GM12878 (cell line): ENCODE measurements around the gene SGK2. TPM values are rescaled to one million over a fixed set of nuclear protein-coding genes. Genes with fewer than 3 reads are reported as not detected.

Experiments
- ATAC-seq: fragments of 200-7000 bp; cut with Tn5 transposase; 3 replicates; pipeline ENCODE4 v1.9.1; 2020; ENCODE audit warnings: mild to moderate bottlenecking, moderate library complexity
- BruUV-seq: library from RNA; stranded (reverse); fragments of 400-500 nt; replicated peaks from 2 replicates; lab custom pipeline; 2021; lab: Mats Ljungman, UMichigan
- CTCF ChIA-PET: fragments of 300-600 bp; sonication (Branson Sonifier 250); formaldehyde crosslinking; extraction: SDS; loops from one replicate; lab custom pipeline; 2021; ENCODE audit warnings: inconsistent platforms; lab: Yijun Ruan, JAX
- POLR2A ChIA-PET: fragments of 350-600 bp; formaldehyde crosslinking; extraction: SDS; loops from one replicate; lab custom pipeline; 2021; ENCODE audit warnings: inconsistent platforms; lab: Charles Lee
- RAD21 ChIA-PET: fragments of 300-600 bp; sonication (Branson Sonifier 250); formaldehyde crosslinking; loops from one replicate; lab custom pipeline; 2023; ENCODE audit warnings: antibody characterized with exemption; ENCODE audit not compliant: unreplicated experiment; lab: Charles Lee
- SMC1A ChIA-PET: fragments of 300-600 bp; sonication (Branson Sonifier 250); formaldehyde crosslinking; loops from one replicate; lab custom pipeline; 2023; ENCODE audit not compliant: unreplicated experiment, uncharacterized antibody; lab: Charles Lee
- DNase-seq: peaks from one replicate; pipeline ENCODE4 v3.0.0-alpha.2; 2011; ENCODE audit warnings: low read depth, low spot score
- FAIRE-seq: peaks from 3 replicates; lab custom pipeline; 2011; peaks lifted over from hg19 to GRCh38; lab: Jason Lieb, UNC
- H2AFZ ChIP-seq: 2 replicates; pipeline ENCODE4 v1.6.0; 2011; ENCODE audit warnings: low read depth, low read length, control low read depth; ENCODE audit not compliant: control insufficient read depth
- H3K27ac ChIP-seq: 2 replicates; pipeline ENCODE4 v1.5.1; 2011; ENCODE audit warnings: control low read depth; ENCODE audit not compliant: control insufficient read depth, insufficient read depth
- H3K27me3 ChIP-seq, 2 experiments: replicated peaks in 1 of 2; 2 replicates each; pipeline versions ENCODE4 v1.6.0 to v1.6.1; 2011; ENCODE audit warnings: low read length in 1 of 2; ENCODE audit not compliant: control insufficient read depth in 2 of 2, insufficient read depth in 2 of 2
- H3K36me3 ChIP-seq, 2 experiments: 2 replicates each; pipeline ENCODE4 v1.5.1; 2011; ENCODE audit warnings: low read length in 1 of 2; ENCODE audit not compliant: control insufficient read depth in 2 of 2, insufficient read depth in 2 of 2
- H3K4me1 ChIP-seq: 2 replicates; pipeline ENCODE4 v1.6.1; 2011; ENCODE audit warnings: mild to moderate bottlenecking, low read length, moderate library complexity, mixed read lengths; ENCODE audit not compliant: control insufficient read depth, insufficient read depth
- H3K4me2 ChIP-seq: 2 replicates; pipeline ENCODE4 v1.6.0; 2011; ENCODE audit warnings: control low read depth; ENCODE audit not compliant: control insufficient read depth, insufficient read depth
- H3K4me3 ChIP-seq: fragments of 200-600 bp; sonication (generic); 2 replicates; pipeline ENCODE4 v1.5.1; 2016
- H3K79me2 ChIP-seq: 2 replicates; pipeline ENCODE4 v1.6.0; 2011; ENCODE audit warnings: low read length; ENCODE audit not compliant: control insufficient read depth, insufficient read depth
- H3K9ac ChIP-seq: 2 replicates; pipeline ENCODE4 v1.8.0; 2011; ENCODE audit warnings: low read length, control low read depth, mixed read lengths; ENCODE audit not compliant: control insufficient read depth, insufficient read depth
- H3K9me3 ChIP-seq: replicated peaks from 3 replicates; pipeline ENCODE4 v1.5.1; 2011; ENCODE audit warnings: mild to moderate bottlenecking, low read length; ENCODE audit not compliant: control insufficient read depth, insufficient read depth
- H4K20me1 ChIP-seq: 2 replicates; pipeline ENCODE4 v1.6.0; 2011; ENCODE audit not compliant: control insufficient read depth, insufficient read depth
- CUX1 ChIP-seq: IDR thresholded peaks from 2 replicates; pipeline ENCODE4 v1.6.1; 2012; ENCODE audit warnings: improper control_type of control experiment, low read depth, low read length; ENCODE audit not compliant: insufficient replicate concordance
- EP300 ChIP-seq, 2 experiments: fragments of 150-350 bp in 1 of 2; IDR thresholded peaks; 2 replicates each; pipeline ENCODE4 v1.6.1; 2011 to 2012; ENCODE audit warnings: low read depth in 2 of 2, low read length in 2 of 2, borderline replicate concordance in 1 of 2, improper control_type of control experiment in 1 of 2, inconsistent platforms in 1 of 2; ENCODE audit not compliant: control insufficient read depth in 1 of 2
- JUNB ChIP-seq: IDR thresholded peaks from 2 replicates; pipeline ENCODE4 v1.6.1; 2016; ENCODE audit warnings: antibody characterized with exemption, mild to moderate bottlenecking
- RCOR1 ChIP-seq: conservative IDR thresholded peaks from 2 replicates; pipeline ENCODE4 v1.6.1; 2012; ENCODE audit warnings: low read depth, low read length, improper control_type of control experiment
- RELB ChIP-seq: fragments of 450-650 bp; IDR thresholded peaks from 2 replicates; pipeline ENCODE4 v1.6.1; 2017; ENCODE audit warnings: low read depth, mild to moderate bottlenecking, moderate library complexity
- REST ChIP-seq: IDR thresholded peaks from 2 replicates; pipeline ENCODE4 v1.6.1; 2012; ENCODE audit warnings: mild to moderate bottlenecking, low read depth, low read length
- ZBTB11 ChIP-seq: fragments of 450-650 bp; formaldehyde crosslinking; IDR thresholded peaks from 2 replicates; pipeline ENCODE4 v1.5.0; 2022; ENCODE audit warnings: mild to moderate bottlenecking, missing genetic modification characterization
- WGBS: methylation state at CpG from one replicate; pipeline ENCODE4 v1.1.6; 2016; ENCODE audit warnings: low lambda C conversion rate; ENCODE audit not compliant: insufficient replicate concordance, insufficient coverage; ENCODE audit errors: missing lambda C conversion rate; 5-methylcytosine and 5-hydroxymethylcytosine counted together
- in situ Hi-C: fragments of 300-500 bp; cut with MboI; formaldehyde crosslinking; loops from 9 replicates; pipeline ENCODE4 v1.14.3; 2018; ENCODE audit warnings: mixed read lengths
- intact Hi-C: fragments of 100-400 bp; cut with micrococcal nuclease; formaldehyde crosslinking; loops from one replicate; pipeline ENCODE4 v1.14.2; 2022; ENCODE audit not compliant: unreplicated experiment
- polyA plus RNA-seq, 11 experiments: library from polyadenylated mRNA; depleted of rRNA in 4 of 11; unstranded in 6 of 11; stranded (reverse) in 5 of 11; fragments of >200 nt; fragmentation: Nextera tagmentation in 4 of 11; fragmentation: Illumina TruSeq in 1 of 11; extraction: Ambion mirVana in 4 of 11; extraction: Trizol in 1 of 11; gene quantifications; 1 replicate in 1 of 11; 2 replicates in 10 of 11; pipeline versions ENCODE4 v1.2.1 to v1.2.3, GENCODE V29; 2011 to 2016; ENCODE audit warnings: inconsistent platforms in 2 of 11, missing spikeins in 2 of 11, low read depth in 1 of 11
- total RNA-seq, 4 experiments: library from RNA; depleted of rRNA in 3 of 4; stranded (reverse); fragments of >200 nt in 3 of 4; fragmentation: Illumina TruSeq in 1 of 4; extraction: Trizol in 1 of 4; gene quantifications; 2 replicates each; pipeline versions ENCODE4 v1.2.1 to v1.2.3, GENCODE V29; 2013 to 2021

SGK2 gene
- total and polyA plus RNA-seq, 10 of the 15 experiments (the other 5 are each of a cell fraction or from before 2014, with no cell fraction given): 0.04 to 0.96 (median 0.22) TPM; not detected in 3

- TF ChIP-seq RELB (no peak), EP300 (IDR thresholded peaks at IDR 0.05; ENCODE audit: borderline replicate concordance in 1 of 2, control insufficient read depth in 1 of 2, low read depth in 2 of 2, low read length in 2 of 2) (no peak), CUX1 (no peak)
- TF ChIP-seq, all 136 proteins: peak for 0
These were observed 38.7 kb upstream of the SGK2 start (continued) for GRCh38 chr20:43520074-43520630.

GRCh38 chr20:43525021-43525420 lies 33.8 kb upstream of the SGK2 start:
- Histone ChIP-seq H3K4me1 (no peaks in the 10 kb centered on the region), H4K20me1 (no peaks in the 10 kb centered on the region), H3K9me3 (no peaks in the 10 kb centered on the region), H3K27me3 (no peaks in the 10 kb centered on the region), H2AFZ (no peak overlapping the region), H3K9ac (no peak overlapping the region), H3K27ac (no peak overlapping the region), H3K4me3 (no peak overlapping the region), H3K4me2 (no peak overlapping the region), H3K79me2 (no peaks in the 10 kb centered on the region), H3K36me3 (no peaks in the 10 kb centered on the region)
- ChIA-PET RAD21 (no interaction called here), CTCF (interaction anchor here (2.8 kb wide), 1 partner anchor 13 kb away, joined by 10 read pairs; no protein-coding TSS in a partner anchor), POLR2A (no interaction called here), SMC1A (no interaction called here)
- intact Hi-C loops (no loop called here), in situ Hi-C loops (no loop called here)
- no peak for FAIRE-seq
- ATAC-seq: no peak
- DNase-seq: no peak
- no TSS peak for BruUV-seq
- WGBS: 76% methylated on average over 5 of the region's 5 CpGs
- TF ChIP-seq JUNB: no peak
- no peak for TF ChIP-seq RCOR1
- no peak for TF ChIP-seq REST
- no peak for TF ChIP-seq ZBTB11 (CRISPR knock-in tag)
